DND-41 (cell line): ENCODE results near the gene ADAMTS3.

ENCODE experiments used
- EZH2 ChIP-seq: IDR thresholded peaks from 3 replicates; pipeline ENCODE4 v1.6.1; 2012; ENCODE audit warnings: borderline replicate concordance, low read depth, mild to moderate bottlenecking, moderate library complexity, low read length, inconsistent platforms; ENCODE audit not compliant: severe bottlenecking
- TF ChIP-seq, protein P1 (sequence below): IDR thresholded peaks from 2 replicates; pipeline ENCODE4 v1.5.1; 2012; ENCODE audit warnings: borderline replicate concordance, low read length, moderate library complexity, mild to moderate bottlenecking; ENCODE audit not compliant: poor library complexity, severe bottlenecking; ENCODE audit errors: extremely low read depth

DNA sequence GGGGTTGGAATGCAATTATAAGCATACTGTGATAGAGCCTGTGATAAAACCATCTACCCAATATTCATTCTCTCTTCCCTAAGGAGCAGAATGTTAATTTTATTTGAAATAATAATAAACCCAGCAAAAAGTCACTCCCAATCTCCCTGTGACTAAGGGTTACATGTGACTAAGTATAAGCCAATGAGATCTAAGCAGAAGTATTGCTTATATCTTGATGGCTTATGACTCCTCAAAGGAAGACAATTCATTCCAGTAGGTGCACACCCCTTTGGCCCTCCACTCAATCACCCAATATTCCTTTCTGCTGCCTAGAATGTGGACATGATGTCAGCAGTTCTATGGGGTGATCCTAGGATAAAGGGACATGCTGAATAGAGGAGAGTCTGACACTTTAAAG is 224.6 kb downstream of the ADAMTS3 start:
- TF ChIP-seq, protein P1, sequence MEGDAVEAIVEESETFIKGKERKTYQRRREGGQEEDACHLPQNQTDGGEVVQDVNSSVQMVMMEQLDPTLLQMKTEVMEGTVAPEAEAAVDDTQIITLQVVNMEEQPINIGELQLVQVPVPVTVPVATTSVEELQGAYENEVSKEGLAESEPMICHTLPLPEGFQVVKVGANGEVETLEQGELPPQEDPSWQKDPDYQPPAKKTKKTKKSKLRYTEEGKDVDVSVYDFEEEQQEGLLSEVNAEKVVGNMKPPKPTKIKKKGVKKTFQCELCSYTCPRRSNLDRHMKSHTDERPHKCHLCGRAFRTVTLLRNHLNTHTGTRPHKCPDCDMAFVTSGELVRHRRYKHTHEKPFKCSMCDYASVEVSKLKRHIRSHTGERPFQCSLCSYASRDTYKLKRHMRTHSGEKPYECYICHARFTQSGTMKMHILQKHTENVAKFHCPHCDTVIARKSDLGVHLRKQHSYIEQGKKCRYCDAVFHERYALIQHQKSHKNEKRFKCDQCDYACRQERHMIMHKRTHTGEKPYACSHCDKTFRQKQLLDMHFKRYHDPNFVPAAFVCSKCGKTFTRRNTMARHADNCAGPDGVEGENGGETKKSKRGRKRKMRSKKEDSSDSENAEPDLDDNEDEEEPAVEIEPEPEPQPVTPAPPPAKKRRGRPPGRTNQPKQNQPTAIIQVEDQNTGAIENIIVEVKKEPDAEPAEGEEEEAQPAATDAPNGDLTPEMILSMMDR, result no peak
- TF ChIP-seq EZH2, result no peak
